GM21423 (cell line): ENCODE results near the gene MAPKAP1.
"Not testable (repeated sequence)": the region's sequence is repeated elsewhere in the genome, so short reads cannot be mapped to it uniquely, and the experiment has no call there.

ENCODE experiments used
- ATAC-seq: cut with Tn5 transposase; IDR thresholded peaks from one replicate; pipeline ENCODE4 v1.9.1; 2021; ENCODE audit warnings: mild to moderate bottlenecking, moderate library complexity; ENCODE audit not compliant: unreplicated experiment

MAPKAP1 gene

GRCh38 chr9:125400725-125401716 is 306.0 kb downstream of the MAPKAP1 start:
- ATAC-seq: no peak

DNA sequence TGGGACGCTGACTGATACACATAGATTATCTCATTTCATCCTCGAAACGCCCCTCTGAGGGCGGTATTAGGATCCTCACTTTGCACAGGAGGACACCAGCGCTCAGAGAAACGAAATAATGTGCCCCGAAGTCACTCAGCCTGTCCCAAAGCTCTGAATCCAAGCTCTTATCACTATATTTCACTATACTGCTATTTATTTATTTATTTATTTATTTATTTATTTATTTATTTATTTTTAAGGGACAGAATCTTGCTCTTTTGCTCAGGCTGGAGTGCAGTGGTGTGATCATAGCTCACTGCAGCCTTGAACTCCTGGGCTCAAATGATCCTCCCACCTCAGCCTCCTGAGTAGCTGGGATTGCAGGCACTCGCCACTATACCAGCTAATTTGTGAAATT is 306.8 kb downstream of the MAPKAP1 start:
- ATAC-seq: not testable (repeated sequence)

GRCh38 chr9:125399666-125400065 is 307.3 kb downstream of the MAPKAP1 start:
- no peak for ATAC-seq

GRCh38 chr9:125399165-125399564 is 307.8 kb downstream of the MAPKAP1 start:
- ATAC-seq: no peak

DNA sequence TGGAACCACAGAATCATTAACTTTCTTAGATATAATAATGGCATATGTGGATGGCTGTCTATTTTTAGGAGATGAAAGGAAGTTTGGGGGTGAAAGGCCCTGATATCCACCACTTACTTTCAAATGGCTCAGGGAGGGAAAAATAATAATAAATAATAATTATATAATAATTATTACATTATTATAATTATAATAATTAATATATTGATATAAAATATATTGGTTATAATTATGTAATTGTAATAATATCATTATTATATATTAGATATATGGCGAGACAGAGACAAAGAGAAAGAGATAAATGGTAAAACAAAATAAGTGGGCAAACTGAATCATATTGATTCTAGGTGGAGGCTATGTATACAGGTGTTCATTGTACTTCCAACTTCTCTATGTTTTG is 308.8 kb downstream of the MAPKAP1 start:
- no peak for ATAC-seq

- ATAC-seq: no peak
Measured at GRCh38 chr9:125397736-125398135, 309.3 kb downstream of the MAPKAP1 start.

- no peak for ATAC-seq
Measured at GRCh38 chr9:125396799-125397198, 310.2 kb downstream of the MAPKAP1 start.

- no peak for ATAC-seq
Measured at GRCh38 chr9:125393426-125393825, 313.6 kb downstream of the MAPKAP1 start.

DNA sequence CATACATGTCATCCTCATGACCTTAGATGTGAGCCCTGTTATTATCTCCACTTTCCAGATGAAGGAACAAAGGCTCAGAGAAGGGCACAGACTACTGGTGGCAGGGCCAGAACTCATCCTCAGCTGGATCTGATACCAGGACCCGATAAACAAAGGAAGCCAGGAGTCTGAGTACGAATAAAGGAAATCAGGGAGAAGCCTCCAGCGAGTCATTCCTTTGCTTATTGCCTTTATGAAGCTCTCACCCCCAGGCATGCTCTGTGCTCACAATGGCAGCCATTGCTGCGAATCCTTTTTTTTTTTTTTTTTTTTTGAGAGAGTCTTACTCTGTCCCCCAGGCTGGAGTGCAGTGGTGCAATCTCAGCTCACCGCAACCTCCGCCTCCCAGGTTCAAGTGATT is 315.3 kb downstream of the MAPKAP1 start:
- ATAC-seq: no peak

DNA sequence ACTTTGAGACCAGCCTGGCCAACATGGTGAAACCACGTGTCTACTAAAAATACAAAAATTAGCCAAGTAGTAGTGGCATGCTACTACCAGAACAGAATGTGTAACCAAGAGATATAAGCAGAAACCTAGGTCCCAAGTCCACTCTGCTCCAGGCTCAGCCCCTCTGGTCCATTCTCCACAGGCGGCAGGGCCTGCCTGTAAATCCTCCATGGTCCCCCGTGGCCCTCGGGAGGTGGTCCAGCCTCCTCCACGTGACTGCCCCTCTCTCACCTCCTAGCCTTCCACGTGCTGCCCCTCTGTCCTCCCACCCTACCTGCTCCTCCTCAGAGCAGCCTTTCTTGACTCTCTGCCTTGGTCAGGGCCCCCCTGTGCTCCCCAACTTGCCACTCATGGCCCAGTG is 318.0 kb downstream of the MAPKAP1 start:
- no peak for ATAC-seq

- no peak for ATAC-seq
Measured at GRCh38 chr9:125387861-125388524, 319.0 kb downstream of the MAPKAP1 start.
